Subcutaneous adipose tissue (tissue), 4 donors: ENCODE measurements around the gene PPP2R2C. TPM values are rescaled to one million over a fixed set of nuclear protein-coding genes. Genes with fewer than 3 reads are reported as not detected.

Experiments
- CTCF ChIP-seq: fragments of 450-650 bp; IDR thresholded peaks from one replicate; pipeline ENCODE4 v1.5.1; 2016; ENCODE audit warnings: low read depth, mild to moderate bottlenecking, control low read depth, antibody characterized with exemption, moderate library complexity
- total RNA-seq, 4 donors: library from RNA; depleted of rRNA; stranded (reverse); fragments of >200 nt; gene quantifications; one replicate each; pipeline ENCODE4 v1.1.0, GENCODE V29; 2016

The PPP2R2C gene
- total RNA-seq, 4 donors from 2014 or later = 0.17 to 2.0 (median 0.49) TPM; not detected in 1

GRCh38 chr4:6509587-6509986 is 37.2 kb upstream of the PPP2R2C start:
- TF ChIP-seq CTCF = no peak

- no peak for TF ChIP-seq CTCF
These were observed 34.9 kb upstream of the PPP2R2C start for GRCh38 chr4:6507345-6507744.

- TF ChIP-seq CTCF = no peak
These were observed 34.3 kb upstream of the PPP2R2C start for GRCh38 chr4:6506616-6507140.

GRCh38 chr4:6504900-6505496 is 32.6 kb upstream of the PPP2R2C start:
- TF ChIP-seq CTCF = no peak

- no peak for TF ChIP-seq CTCF
These were observed 30.5 kb upstream of the PPP2R2C start for GRCh38 chr4:6502747-6503465.

- no peak for TF ChIP-seq CTCF
These were observed 29.7 kb upstream of the PPP2R2C start for GRCh38 chr4:6502147-6502546.

- no peak for TF ChIP-seq CTCF
These were observed 28.8 kb upstream of the PPP2R2C start for GRCh38 chr4:6501171-6501570.
